ENCODE data around the gene UBE3D.

The UBE3D gene

GRCh38 chr6:83065511-83066192 is at the start of gene UBE3D:
TSS of gene UBE3D (minus strand) at chr6:83065841. CDS start at chr6:83065718, 123 bp downstream.
- DNase-seq (ENCODE audit: low read depth), result no peak
- H3K4me3 ChIP-seq (ENCODE audit: low read length), result peak within 1 kb of the TSS; percentile 79
- TF ChIP-seq CTCF (conservative IDR thresholded peaks at IDR 0.05; ENCODE audit: low read depth, low read length), result peak; percentile 82

GRCh38 chr6:83114164-83114563 is 48.5 kb upstream of the UBE3D start:
- H3K4me3 ChIP-seq (ENCODE audit: low read length), result no peak overlapping the region
- TF ChIP-seq CTCF (conservative IDR thresholded peaks at IDR 0.05; ENCODE audit: low read depth, low read length), result no peak
- DNase-seq (ENCODE audit: low read depth), result no peak

GRCh38 chr6:83113258-83113657 is 47.6 kb upstream of the UBE3D start:
- DNase-seq (ENCODE audit: low read depth), result no peak
- no peak overlapping the region for H3K4me3 ChIP-seq (ENCODE audit: low read length)
- no peak for TF ChIP-seq CTCF (conservative IDR thresholded peaks at IDR 0.05; ENCODE audit: low read depth, low read length)

- no peak overlapping the region for H3K4me3 ChIP-seq (ENCODE audit: low read length)
- DNase-seq (ENCODE audit: low read depth), result no peak
- TF ChIP-seq CTCF (conservative IDR thresholded peaks at IDR 0.05; ENCODE audit: low read depth, low read length), result no peak
Observed at GRCh38 chr6:83108378-83108777, 42.7 kb upstream of the UBE3D start.

- TF ChIP-seq CTCF (conservative IDR thresholded peaks at IDR 0.05; ENCODE audit: low read depth, low read length), result no peak
- H3K4me3 ChIP-seq (ENCODE audit: low read length), result no peak overlapping the region
- DNase-seq (ENCODE audit: low read depth), result no peak
Observed at GRCh38 chr6:83098589-83098988, 32.9 kb upstream of the UBE3D start.

- TF ChIP-seq CTCF (conservative IDR thresholded peaks at IDR 0.05; ENCODE audit: low read depth, low read length), result no peak
- DNase-seq (ENCODE audit: low read depth), result no peak
Observed at GRCh38 chr6:83097675-83098074, 32.0 kb upstream of the UBE3D start.

GRCh38 chr6:83097204-83097603 is 31.6 kb upstream of the UBE3D start:
- TF ChIP-seq CTCF (conservative IDR thresholded peaks at IDR 0.05; ENCODE audit: low read depth, low read length), result no peak
- no peak for DNase-seq (ENCODE audit: low read depth)
- no peak overlapping the region for H3K4me3 ChIP-seq (ENCODE audit: low read length)

More at GRCh38 chr6:83097675-83098074, 32.0 kb upstream of the UBE3D start:
- no peak overlapping the region for H3K4me3 ChIP-seq (ENCODE audit: low read length)

Measured in retinal pigment epithelial cell (primary cell).